ENCODE data around the gene CMC2.

Gene CMC2

DNA sequence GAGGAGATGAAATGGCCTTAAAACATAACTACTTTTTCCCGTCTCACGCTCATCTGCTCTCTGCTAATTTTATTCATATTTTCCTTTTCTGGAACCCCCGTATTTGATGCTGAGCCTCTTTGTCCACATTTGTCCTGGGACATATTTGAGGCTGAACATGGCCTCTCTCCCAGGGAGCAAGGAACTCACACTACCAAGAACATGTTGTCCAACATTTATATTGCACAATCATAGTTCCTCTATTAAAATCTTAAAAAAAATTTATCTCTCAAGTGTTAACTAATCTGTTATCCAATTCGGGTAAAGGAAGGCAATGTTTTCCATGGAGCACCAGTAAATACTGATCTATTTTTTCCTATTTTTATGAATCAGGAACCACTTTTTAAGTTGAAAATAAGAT lies 60.2 kb downstream of the CMC2 start:
- Histone ChIP-seq H4K20me1 (ENCODE audit: insufficient read depth, low read length) (no peaks in the 10 kb centered on the region), H3F3A (ENCODE audit: insufficient read depth, low read length) (no peaks in the 10 kb centered on the region), H3K27ac (ENCODE audit: low read length) (no peak overlapping the region), H3K79me2 (ENCODE audit: low read length) (no peaks in the 10 kb centered on the region), H3K4me1 (ENCODE audit: low read length) (no peaks in the 10 kb centered on the region), H2AFZ (ENCODE audit: low read length) (no peak overlapping the region), H3K36me3 (replicated peaks; ENCODE audit: insufficient read depth, low read length) (no peaks in the 10 kb centered on the region), H3K4me2 (ENCODE audit: low read depth, low read length) (no peak overlapping the region), H3K9me3 (replicated peaks; ENCODE audit: insufficient read depth, low read length) (no peaks in the 10 kb centered on the region), H3K9me2 (replicated peaks; ENCODE audit: insufficient read depth, low read length) (no peaks in the 10 kb centered on the region), H3K9ac (ENCODE audit: low read length) (no peak overlapping the region), H3K4me3 (ENCODE audit: low read length) (no peak overlapping the region), H3K27me3 (replicated peaks; ENCODE audit: insufficient read depth, low read length) (no peaks in the 10 kb centered on the region)
- TF ChIP-seq EZH2phosphoT487 (IDR thresholded peaks at IDR 0.05; ENCODE audit: low read length) = no peak
- no peak for TF ChIP-seq EZH2 (optimal IDR thresholded peaks at IDR 0.05; ENCODE audit: low read depth, low read length)
- TF ChIP-seq, protein P1, sequence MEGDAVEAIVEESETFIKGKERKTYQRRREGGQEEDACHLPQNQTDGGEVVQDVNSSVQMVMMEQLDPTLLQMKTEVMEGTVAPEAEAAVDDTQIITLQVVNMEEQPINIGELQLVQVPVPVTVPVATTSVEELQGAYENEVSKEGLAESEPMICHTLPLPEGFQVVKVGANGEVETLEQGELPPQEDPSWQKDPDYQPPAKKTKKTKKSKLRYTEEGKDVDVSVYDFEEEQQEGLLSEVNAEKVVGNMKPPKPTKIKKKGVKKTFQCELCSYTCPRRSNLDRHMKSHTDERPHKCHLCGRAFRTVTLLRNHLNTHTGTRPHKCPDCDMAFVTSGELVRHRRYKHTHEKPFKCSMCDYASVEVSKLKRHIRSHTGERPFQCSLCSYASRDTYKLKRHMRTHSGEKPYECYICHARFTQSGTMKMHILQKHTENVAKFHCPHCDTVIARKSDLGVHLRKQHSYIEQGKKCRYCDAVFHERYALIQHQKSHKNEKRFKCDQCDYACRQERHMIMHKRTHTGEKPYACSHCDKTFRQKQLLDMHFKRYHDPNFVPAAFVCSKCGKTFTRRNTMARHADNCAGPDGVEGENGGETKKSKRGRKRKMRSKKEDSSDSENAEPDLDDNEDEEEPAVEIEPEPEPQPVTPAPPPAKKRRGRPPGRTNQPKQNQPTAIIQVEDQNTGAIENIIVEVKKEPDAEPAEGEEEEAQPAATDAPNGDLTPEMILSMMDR (IDR thresholded peaks at IDR 0.05; ENCODE audit: low read length) = no peak
- DNase-seq = no peak

DNA sequence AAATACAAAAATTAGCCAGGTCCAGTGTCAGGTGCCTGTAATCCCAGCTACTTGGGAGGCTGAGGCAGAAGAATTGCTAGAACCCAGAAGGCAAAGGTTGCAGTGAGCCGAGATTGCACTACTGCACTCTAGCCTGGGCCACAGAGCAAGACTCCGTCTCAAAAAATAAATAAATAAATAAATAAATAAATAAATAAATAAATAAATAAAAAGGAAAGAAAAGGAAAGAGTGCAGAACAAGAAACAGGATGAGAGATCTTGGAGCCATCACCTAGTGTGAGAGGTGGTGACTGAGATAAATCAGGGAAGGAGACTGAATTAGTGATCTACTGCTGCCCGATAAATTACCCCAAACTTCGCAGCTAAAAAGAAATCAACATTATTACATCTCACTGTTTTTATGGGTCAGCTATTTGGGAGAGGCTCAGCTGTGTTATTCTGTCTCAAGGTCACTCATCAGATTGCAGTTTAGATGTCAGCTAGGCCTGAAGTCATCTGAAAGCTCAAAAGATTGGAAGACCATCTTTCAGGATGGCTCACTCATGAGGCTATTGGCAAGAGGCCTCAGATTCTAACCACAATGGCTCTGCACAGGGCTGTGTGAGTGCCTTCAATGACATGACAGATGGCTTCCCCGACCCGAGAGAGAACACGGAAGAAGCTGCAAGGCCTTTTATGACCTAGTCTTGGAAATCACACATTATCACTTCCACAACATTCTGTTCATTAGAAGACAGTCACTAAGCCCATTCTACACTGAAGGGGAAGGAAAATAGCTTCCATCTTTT lies 66.4 kb downstream of the CMC2 start:
- Histone ChIP-seq H3K9me2 (replicated peaks; ENCODE audit: insufficient read depth, low read length) (no peaks in the 10 kb centered on the region), H2AFZ (ENCODE audit: low read length) (no peak overlapping the region), H3K9me3 (replicated peaks; ENCODE audit: insufficient read depth, low read length) (no peaks in the 10 kb centered on the region), H3K36me3 (replicated peaks; ENCODE audit: insufficient read depth, low read length) (no peaks in the 10 kb centered on the region), H3F3A (ENCODE audit: insufficient read depth, low read length) (no peaks in the 10 kb centered on the region), H3K4me2 (ENCODE audit: low read depth, low read length) (no peak overlapping the region), H3K27ac (ENCODE audit: low read length) (no peak overlapping the region), H4K20me1 (ENCODE audit: insufficient read depth, low read length) (no peaks in the 10 kb centered on the region), H3K4me3 (ENCODE audit: low read length) (no peak overlapping the region), H3K4me1 (ENCODE audit: low read length) (no peaks in the 10 kb centered on the region), H3K79me2 (ENCODE audit: low read length) (no peaks in the 10 kb centered on the region), H3K27me3 (replicated peaks; ENCODE audit: insufficient read depth, low read length) (no peaks in the 10 kb centered on the region), H3K9ac (ENCODE audit: low read length) (no peak overlapping the region)
- TF ChIP-seq, protein P1 (IDR thresholded peaks at IDR 0.05; ENCODE audit: low read length) = no peak
- TF ChIP-seq EZH2 (optimal IDR thresholded peaks at IDR 0.05; ENCODE audit: low read depth, low read length) (no peak), EZH2phosphoT487 (IDR thresholded peaks at IDR 0.05; ENCODE audit: low read length) (no peak)
- DNase-seq = no peak

DNA sequence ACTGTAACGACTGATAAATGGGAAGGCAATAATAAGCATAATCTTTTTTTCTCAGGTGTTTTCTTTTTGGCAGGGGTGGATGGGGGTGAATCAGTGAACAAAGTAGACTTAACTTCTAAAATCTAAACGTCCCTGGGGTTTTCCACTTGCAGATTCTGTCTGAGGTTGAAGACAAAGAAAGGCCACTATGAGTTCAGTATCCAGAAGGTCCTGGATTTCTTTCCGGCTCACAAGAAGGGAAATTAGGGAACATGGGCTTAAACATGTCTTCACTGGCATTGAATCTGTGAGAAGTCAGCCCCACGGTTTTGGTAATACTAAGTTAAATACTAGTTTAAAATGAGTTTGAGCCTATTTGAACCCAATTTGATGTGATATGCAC lies 67.8 kb downstream of the CMC2 start:
- Histone ChIP-seq H3K4me3 (ENCODE audit: low read length) (no peak overlapping the region), H3K27ac (ENCODE audit: low read length) (no peak overlapping the region), H3K36me3 (replicated peaks; ENCODE audit: insufficient read depth, low read length) (no peaks in the 10 kb centered on the region), H3F3A (ENCODE audit: insufficient read depth, low read length) (no peaks in the 10 kb centered on the region), H3K9me2 (replicated peaks; ENCODE audit: insufficient read depth, low read length) (no peaks in the 10 kb centered on the region), H2AFZ (ENCODE audit: low read length) (no peak overlapping the region), H3K27me3 (replicated peaks; ENCODE audit: insufficient read depth, low read length) (no peaks in the 10 kb centered on the region), H3K79me2 (ENCODE audit: low read length) (no peaks in the 10 kb centered on the region), H3K9me3 (replicated peaks; ENCODE audit: insufficient read depth, low read length) (no peaks in the 10 kb centered on the region), H3K9ac (ENCODE audit: low read length) (no peak overlapping the region), H4K20me1 (ENCODE audit: insufficient read depth, low read length) (no peaks in the 10 kb centered on the region), H3K4me2 (ENCODE audit: low read depth, low read length) (no peak overlapping the region), H3K4me1 (ENCODE audit: low read length) (no peaks in the 10 kb centered on the region)
- TF ChIP-seq EZH2phosphoT487 (IDR thresholded peaks at IDR 0.05; ENCODE audit: low read length) = no peak
- DNase-seq = no peak
